ENCODE data around the gene JARID2.

Gene JARID2

GRCh38 chr6:15421945-15422733 lies 176.3 kb downstream of the JARID2 start:
- Histone ChIP-seq H3K27me3 (ENCODE audit: control insufficient read depth in 1 of 2, insufficient read depth in 2 of 2, low read length in 2 of 2) (no peaks in the 10 kb centered on the region), H3K36me3 (ENCODE audit: control insufficient read depth in 1 of 2, insufficient read depth in 2 of 2, low read length in 2 of 2) (no peaks in the 10 kb centered on the region), H3K27ac (ENCODE audit: low read depth, low read length) (no peak overlapping the region), H3K9me3 (ENCODE audit: control insufficient read depth in 1 of 2, low read length in 2 of 2) (peaks cover 3 to 7% of the 10 kb centered on the region in 2 donors), H3K4me3 (ENCODE audit: low read depth in 1 of 2, low read length in 2 of 2) (no peak overlapping the region), H3K4me1 (ENCODE audit: control insufficient read depth in 1 of 2, insufficient read depth in 2 of 2, low read length in 2 of 2) (peaks cover under 1 to 17% of the 10 kb centered on the region in 2 donors), H3K9ac (ENCODE audit: low read depth in 1 of 2, low read length in 2 of 2) (no peak overlapping the region)

GRCh38 chr6:15423286-15423993 lies 177.6 kb downstream of the JARID2 start:
- Histone ChIP-seq H3K9me3 (ENCODE audit: control insufficient read depth in 1 of 2, low read length in 2 of 2) (peaks cover 1 to 7% of the 10 kb centered on the region in 2 donors), H3K9ac (ENCODE audit: low read depth in 1 of 2, low read length in 2 of 2) (no peak overlapping the region), H3K4me3 (ENCODE audit: low read depth in 1 of 2, low read length in 2 of 2) (no peak overlapping the region), H3K27ac (ENCODE audit: low read depth, low read length) (no peak overlapping the region), H3K4me1 (ENCODE audit: control insufficient read depth in 1 of 2, insufficient read depth in 2 of 2, low read length in 2 of 2) (peaks cover 10 to 25% of the 10 kb centered on the region in 2 donors), H3K27me3 (ENCODE audit: control insufficient read depth in 1 of 2, insufficient read depth in 2 of 2, low read length in 2 of 2) (no peaks in the 10 kb centered on the region), H3K36me3 (ENCODE audit: control insufficient read depth in 1 of 2, insufficient read depth in 2 of 2, low read length in 2 of 2) (no peaks in the 10 kb centered on the region)

- Histone ChIP-seq H3K4me3 (ENCODE audit: low read depth in 1 of 2, low read length in 2 of 2) (no peak overlapping the region), H3K9me3 (ENCODE audit: control insufficient read depth in 1 of 2, low read length in 2 of 2) (no peaks in the 10 kb centered on the region), H3K27ac (ENCODE audit: low read depth, low read length) (no peak overlapping the region), H3K4me1 (ENCODE audit: control insufficient read depth in 1 of 2, insufficient read depth in 2 of 2, low read length in 2 of 2) (peaks cover 22 to 38% of the 10 kb centered on the region in 2 donors), H3K36me3 (ENCODE audit: control insufficient read depth in 1 of 2, insufficient read depth in 2 of 2, low read length in 2 of 2) (no peaks in the 10 kb centered on the region), H3K27me3 (ENCODE audit: control insufficient read depth in 1 of 2, insufficient read depth in 2 of 2, low read length in 2 of 2) (no peaks in the 10 kb centered on the region), H3K9ac (ENCODE audit: low read depth in 1 of 2, low read length in 2 of 2) (no peak overlapping the region)
These were observed 180.1 kb downstream of the JARID2 start for GRCh38 chr6:15425947-15426346.

GRCh38 chr6:15426395-15426794 lies 180.5 kb downstream of the JARID2 start:
- no peak overlapping the region for H3K27ac ChIP-seq (ENCODE audit: low read depth, low read length)
- peaks cover 22 to 42% of the 10 kb centered on the region in 2 donors for H3K4me1 ChIP-seq (ENCODE audit: control insufficient read depth in 1 of 2, insufficient read depth in 2 of 2, low read length in 2 of 2)
- no peaks in the 10 kb centered on the region for H3K27me3 ChIP-seq (ENCODE audit: control insufficient read depth in 1 of 2, insufficient read depth in 2 of 2, low read length in 2 of 2)
- H3K36me3 ChIP-seq (ENCODE audit: control insufficient read depth in 1 of 2, insufficient read depth in 2 of 2, low read length in 2 of 2), result no peaks in the 10 kb centered on the region
- no peak overlapping the region for H3K9ac ChIP-seq (ENCODE audit: low read depth in 1 of 2, low read length in 2 of 2)
- H3K9me3 ChIP-seq (ENCODE audit: control insufficient read depth in 1 of 2, low read length in 2 of 2), result no peaks in the 10 kb centered on the region
- no peak overlapping the region for H3K4me3 ChIP-seq (ENCODE audit: low read depth in 1 of 2, low read length in 2 of 2)

- Histone ChIP-seq H3K27me3 (ENCODE audit: control insufficient read depth in 1 of 2, insufficient read depth in 2 of 2, low read length in 2 of 2) (no peaks in the 10 kb centered on the region), H3K4me3 (ENCODE audit: low read depth in 1 of 2, low read length in 2 of 2) (no peak overlapping the region), H3K9ac (ENCODE audit: low read depth in 1 of 2, low read length in 2 of 2) (no peak overlapping the region), H3K27ac (ENCODE audit: low read depth, low read length) (no peak overlapping the region), H3K36me3 (ENCODE audit: control insufficient read depth in 1 of 2, insufficient read depth in 2 of 2, low read length in 2 of 2) (no peaks in the 10 kb centered on the region), H3K4me1 (ENCODE audit: control insufficient read depth in 1 of 2, insufficient read depth in 2 of 2, low read length in 2 of 2) (peaks cover 22 to 44% of the 10 kb centered on the region in 2 donors), H3K9me3 (ENCODE audit: control insufficient read depth in 1 of 2, low read length in 2 of 2) (no peaks in the 10 kb centered on the region)
These were observed 181.0 kb downstream of the JARID2 start for GRCh38 chr6:15426901-15427300.

- Histone ChIP-seq H3K27me3 (ENCODE audit: control insufficient read depth in 1 of 2, insufficient read depth in 2 of 2, low read length in 2 of 2) (no peaks in the 10 kb centered on the region), H3K27ac (ENCODE audit: low read depth, low read length) (no peak overlapping the region), H3K4me1 (ENCODE audit: control insufficient read depth in 1 of 2, insufficient read depth in 2 of 2, low read length in 2 of 2) (peaks cover 25 to 43% of the 10 kb centered on the region in 2 donors), H3K36me3 (ENCODE audit: control insufficient read depth in 1 of 2, insufficient read depth in 2 of 2, low read length in 2 of 2) (no peaks in the 10 kb centered on the region), H3K9me3 (ENCODE audit: control insufficient read depth in 1 of 2, low read length in 2 of 2) (no peaks in the 10 kb centered on the region), H3K4me3 (ENCODE audit: low read depth in 1 of 2, low read length in 2 of 2) (no peak overlapping the region), H3K9ac (ENCODE audit: low read depth in 1 of 2, low read length in 2 of 2) (no peak overlapping the region)
These were observed 181.6 kb downstream of the JARID2 start for GRCh38 chr6:15427331-15428070.

GRCh38 chr6:15429141-15430110 lies 183.6 kb downstream of the JARID2 start:
- H3K4me3 ChIP-seq (ENCODE audit: low read depth in 1 of 2, low read length in 2 of 2), result no peak overlapping the region
- peaks cover 33 to 50% of the 10 kb centered on the region in 2 donors for H3K4me1 ChIP-seq (ENCODE audit: control insufficient read depth in 1 of 2, insufficient read depth in 2 of 2, low read length in 2 of 2)
- no peak overlapping the region for H3K9ac ChIP-seq (ENCODE audit: low read depth in 1 of 2, low read length in 2 of 2)
- H3K27me3 ChIP-seq (ENCODE audit: control insufficient read depth in 1 of 2, insufficient read depth in 2 of 2, low read length in 2 of 2), result no peaks in the 10 kb centered on the region
- H3K27ac ChIP-seq (ENCODE audit: low read depth, low read length), result no peak overlapping the region
- no peaks in the 10 kb centered on the region for H3K36me3 ChIP-seq (ENCODE audit: control insufficient read depth in 1 of 2, insufficient read depth in 2 of 2, low read length in 2 of 2)
- peaks cover 0 to 1% of the 10 kb centered on the region in 2 donors for H3K9me3 ChIP-seq (ENCODE audit: control insufficient read depth in 1 of 2, low read length in 2 of 2)

- Histone ChIP-seq H3K27ac (ENCODE audit: low read depth, low read length) (no peak overlapping the region), H3K4me1 (ENCODE audit: control insufficient read depth in 1 of 2, insufficient read depth in 2 of 2, low read length in 2 of 2) (peaks cover 33 to 52% of the 10 kb centered on the region in 2 donors), H3K9ac (ENCODE audit: low read depth in 1 of 2, low read length in 2 of 2) (no peak overlapping the region), H3K9me3 (ENCODE audit: control insufficient read depth in 1 of 2, low read length in 2 of 2) (peaks cover 0 to 4% of the 10 kb centered on the region in 2 donors), H3K27me3 (ENCODE audit: control insufficient read depth in 1 of 2, insufficient read depth in 2 of 2, low read length in 2 of 2) (no peaks in the 10 kb centered on the region), H3K4me3 (ENCODE audit: low read depth in 1 of 2, low read length in 2 of 2) (no peak overlapping the region), H3K36me3 (ENCODE audit: control insufficient read depth in 1 of 2, insufficient read depth in 2 of 2, low read length in 2 of 2) (no peaks in the 10 kb centered on the region)
These were observed 184.3 kb downstream of the JARID2 start for GRCh38 chr6:15430186-15430585.

GRCh38 chr6:15430931-15431405 lies 185.1 kb downstream of the JARID2 start:
- no peak overlapping the region for H3K27ac ChIP-seq (ENCODE audit: low read depth, low read length)
- no peaks in the 10 kb centered on the region for H3K36me3 ChIP-seq (ENCODE audit: control insufficient read depth in 1 of 2, insufficient read depth in 2 of 2, low read length in 2 of 2)
- H3K27me3 ChIP-seq (ENCODE audit: control insufficient read depth in 1 of 2, insufficient read depth in 2 of 2, low read length in 2 of 2), result no peaks in the 10 kb centered on the region
- no peak overlapping the region for H3K4me3 ChIP-seq (ENCODE audit: low read depth in 1 of 2, low read length in 2 of 2)
- H3K9ac ChIP-seq (ENCODE audit: low read depth in 1 of 2, low read length in 2 of 2), result no peak overlapping the region
- peaks cover 0 to 4% of the 10 kb centered on the region in 2 donors for H3K9me3 ChIP-seq (ENCODE audit: control insufficient read depth in 1 of 2, low read length in 2 of 2)
- peaks cover 33 to 52% of the 10 kb centered on the region in 2 donors for H3K4me1 ChIP-seq (ENCODE audit: control insufficient read depth in 1 of 2, insufficient read depth in 2 of 2, low read length in 2 of 2)

All from duodenal mucosa (tissue), 2 donors.